HUDEP-2 (cell line): Measurements from ENCODE around the gene CISTR.
"Not testable (repeated sequence)": the region's sequence is repeated elsewhere in the genome, so short reads cannot be mapped to it uniquely, and the experiment has no call there.

Source experiments
- DNase-seq, 76 experiments: peaks; one replicate each; lab custom pipeline; 2025; ENCODE audit not compliant: unreplicated experiment in 76 of 76; lab: John Stamatoyannopoulos, UW

The CISTR gene

GRCh38 chr12:53751336-53752191, at the start of gene CISTR:
Gene CISTR (minus strand): TSS chr12:53751979.
- DNase-seq: no peak

- no peak for DNase-seq
These were observed 46.8 kb upstream of the CISTR start for GRCh38 chr12:53798575-53798974.

- DNase-seq: no peak
These were observed 44.1 kb upstream of the CISTR start for GRCh38 chr12:53795927-53796326.

- no peak for DNase-seq
These were observed 41.4 kb upstream of the CISTR start for GRCh38 chr12:53793221-53793620.

- DNase-seq: peak in 29 of 76 experiments; percentile 1 to 41 (median 13)
These were observed 40.1 kb upstream of the CISTR start for GRCh38 chr12:53791735-53792326.

- DNase-seq: no peak
These were observed 37.8 kb upstream of the CISTR start for GRCh38 chr12:53789570-53789969.

- no peak for DNase-seq
These were observed 37.1 kb upstream of the CISTR start for GRCh38 chr12:53788892-53789291.

- no peak for DNase-seq
These were observed 34.6 kb upstream of the CISTR start for GRCh38 chr12:53786411-53786810.

GRCh38 chr12:53785161-53785560, 33.4 kb upstream of the CISTR start:
- DNase-seq: no peak

- DNase-seq: no peak
These were observed 30.4 kb upstream of the CISTR start for GRCh38 chr12:53782093-53782703.

- DNase-seq: no peak
These were observed 29.5 kb upstream of the CISTR start for GRCh38 chr12:53781228-53781801.

- DNase-seq: no peak
These were observed 28.5 kb upstream of the CISTR start for GRCh38 chr12:53780323-53780722.

- DNase-seq: not testable (repeated sequence)
These were observed 27.9 kb upstream of the CISTR start for GRCh38 chr12:53779679-53780078.

GRCh38 chr12:53777936-53778644, 26.3 kb upstream of the CISTR start:
- DNase-seq: no peak

- no peak for DNase-seq
These were observed 25.6 kb upstream of the CISTR start for GRCh38 chr12:53777412-53777811.

GRCh38 chr12:53776872-53777271, 25.1 kb upstream of the CISTR start:
- no peak for DNase-seq

GRCh38 chr12:53775478-53776145, 23.8 kb upstream of the CISTR start:
- no peak for DNase-seq

- DNase-seq: no peak
These were observed 18.5 kb upstream of the CISTR start for GRCh38 chr12:53770281-53770680.

GRCh38 chr12:53768976-53769375, 17.2 kb upstream of the CISTR start:
- DNase-seq: no peak

- DNase-seq: no peak
These were observed 15.1 kb upstream of the CISTR start for GRCh38 chr12:53766881-53767280.
